HepG2 (cell line): Measurements from ENCODE around the gene HELZ2. TPM values are rescaled to one million over a fixed set of nuclear protein-coding genes. Genes with fewer than 3 reads are reported as not detected.

ENCODE experiments used
- ATAC-seq: fragments of 200-7000 bp; cut with Tn5 transposase; 3 replicates; pipeline ENCODE4 v1.9.1; 2020; ENCODE audit warnings: mild to moderate bottlenecking, moderate library complexity
- Bru-seq: library from RNA; stranded (reverse); fragments of 400-500 nt; gene quantifications from one replicate; lab custom pipeline; 2021; lab: Mats Ljungman, UMichigan
- BruChase-seq, 2 experiments: library from RNA; stranded (reverse); fragments of 400-500 nt; gene quantifications; one replicate each; lab custom pipeline; 2021; lab: Mats Ljungman, UMichigan
- BruUV-seq: library from RNA; stranded (reverse); fragments of 400-500 nt; replicated peaks from 2 replicates; lab custom pipeline; 2021; lab: Mats Ljungman, UMichigan
- CTCF ChIA-PET: fragments of 300-600 bp; formaldehyde crosslinking; extraction: SDS; loops from one replicate; lab custom pipeline; 2021; ENCODE audit warnings: low total read pairs, inconsistent platforms, low intra/inter-chr PET ratio; lab: Yijun Ruan, JAX
- POLR2A ChIA-PET: fragments of 350-600 bp; sonication (Branson Sonifier 250); formaldehyde crosslinking; loops from one replicate; lab custom pipeline; 2020; ENCODE audit warnings: antibody characterized with exemption, inconsistent platforms; lab: Yijun Ruan, JAX
- DNase-seq: peaks from one replicate; pipeline ENCODE4 v3.0.0-alpha.2; 2015; ENCODE audit warnings: low spot score
- FAIRE-seq: peaks from 3 replicates; lab custom pipeline; 2011; peaks lifted over from hg19 to GRCh38; lab: Jason Lieb, UNC
- H2AFZ ChIP-seq: one replicate; pipeline ENCODE4 v1.6.1; 2011; ENCODE audit warnings: low read length, inconsistent platforms
- H3K27ac ChIP-seq: fragments of 300-600 bp; 3 replicates; pipeline ENCODE4 v1.8.0; 2011; ENCODE audit warnings: mixed run types, mild to moderate bottlenecking, mixed read lengths, low read length, inconsistent platforms; ENCODE audit not compliant: insufficient read depth; ENCODE audit errors: extremely low read length
- H3K27me3 ChIP-seq, 2 experiments: fragments of 200-600 bp in 1 of 2; 2 replicates in 1 of 2; 3 replicates in 1 of 2; pipeline versions ENCODE4 v1.6.0 to v1.8.0; 2011; ENCODE audit warnings: low read length in 2 of 2, mild to moderate bottlenecking in 2 of 2, moderate library complexity in 2 of 2, inconsistent platforms in 1 of 2; ENCODE audit not compliant: insufficient read depth in 2 of 2, control insufficient read depth in 1 of 2
- H3K36me3 ChIP-seq, 2 experiments: fragments of 200-600 bp in 1 of 2; replicated peaks in 1 of 2; 2 replicates in 1 of 2; 3 replicates in 1 of 2; pipeline versions ENCODE4 v1.5.1 to v1.8.0; 2011; ENCODE audit warnings: low read length in 2 of 2, inconsistent platforms in 1 of 2; ENCODE audit not compliant: insufficient read depth in 2 of 2, control insufficient read depth in 1 of 2
- H3K4me1 ChIP-seq: 2 replicates; pipeline ENCODE4 v1.5.1; 2012; ENCODE audit warnings: low read length, inconsistent platforms; ENCODE audit not compliant: insufficient read depth
- H3K4me2 ChIP-seq: 2 replicates; pipeline ENCODE4 v1.6.0; 2011; ENCODE audit warnings: low read depth, low read length, inconsistent platforms
- H3K4me3 ChIP-seq, 3 experiments: fragments of 200-600 bp in 1 of 3; sonication (generic), shearing (Covaris generic) in 1 of 3; replicated peaks in 1 of 3; 2 replicates each; pipeline ENCODE4 v1.5.1; 2011 to 2016; ENCODE audit warnings: low read length in 3 of 3, inconsistent platforms in 2 of 3, low read depth in 2 of 3, mild to moderate bottlenecking in 2 of 3, control low read depth in 1 of 3, mixed read lengths in 1 of 3; ENCODE audit not compliant: insufficient read depth in 1 of 3
- H3K79me2 ChIP-seq: one replicate; pipeline ENCODE4 v1.6.1; 2011; ENCODE audit warnings: low read length, inconsistent platforms; ENCODE audit not compliant: insufficient read depth
- H3K9ac ChIP-seq: 2 replicates; pipeline ENCODE4 v1.6.0; 2011; ENCODE audit warnings: mild to moderate bottlenecking, low read depth, low read length, inconsistent platforms; ENCODE audit not compliant: insufficient read depth
- H3K9me3 ChIP-seq: 2 replicates; pipeline ENCODE4 v1.5.1; 2012; ENCODE audit warnings: mild to moderate bottlenecking, low read length
- H4K20me1 ChIP-seq: 2 replicates; pipeline ENCODE4 v1.6.0; 2011; ENCODE audit warnings: inconsistent platforms, mild to moderate bottlenecking, low read length, moderate library complexity; ENCODE audit not compliant: insufficient read depth
- ATF7 ChIP-seq, 2 experiments: fragments of 450-650 bp in 1 of 2; sonication (generic) in 1 of 2; formaldehyde crosslinking in 1 of 2; IDR thresholded peaks; 2 replicates each; pipeline versions ENCODE4 v1.4.0 to v1.6.1; 2016 to 2020; ENCODE audit warnings: antibody characterized with exemption in 1 of 2, mild to moderate bottlenecking in 1 of 2, missing genetic modification reagents in 1 of 2
- BRD4 ChIP-seq: sonication (generic); formaldehyde crosslinking; IDR thresholded peaks from 2 replicates; pipeline ENCODE4 v1.4.0; 2020; ENCODE audit warnings: missing genetic modification reagents
- HINFP ChIP-seq: sonication (generic); formaldehyde crosslinking; IDR thresholded peaks from 2 replicates; pipeline ENCODE4 v1.4.0; 2020; ENCODE audit warnings: low read depth, mild to moderate bottlenecking, missing genetic modification reagents
- HMGA1 ChIP-seq: sonication (generic); formaldehyde crosslinking; conservative IDR thresholded peaks from 2 replicates; pipeline ENCODE4 v1.4.0; 2020; ENCODE audit warnings: missing genetic modification reagents
- JARID2 ChIP-seq: sonication (generic); formaldehyde crosslinking; IDR thresholded peaks from 2 replicates; pipeline ENCODE4 v1.8.1; 2023; ENCODE audit warnings: missing genetic modification reagents, inconsistent platforms; ENCODE audit not compliant: insufficient replicate concordance
- ZNF747 ChIP-seq: sonication (generic); formaldehyde crosslinking; IDR thresholded peaks from 2 replicates; pipeline ENCODE4 v1.8.1; 2023; ENCODE audit warnings: missing genetic modification reagents, mild to moderate bottlenecking, borderline replicate concordance
- ZXDC ChIP-seq: sonication (generic); formaldehyde crosslinking; IDR thresholded peaks from 2 replicates; pipeline ENCODE4 v1.5.0; 2020; ENCODE audit warnings: mild to moderate bottlenecking, missing genetic modification reagents
- WGBS: methylation state at CpG from one replicate; pipeline ENCODE4 v1.1.6; 2017; ENCODE audit warnings: low lambda C conversion rate; 5-methylcytosine and 5-hydroxymethylcytosine counted together
- in situ Hi-C: cut with HindIII; loops from 2 replicates; pipeline ENCODE4 v1.10.0; 2017; ENCODE audit warnings: low pct_unique_long_range_greater_than_20kb; ENCODE audit not compliant: extremely low pct_ligation_motif_present
- intact Hi-C: fragments of 100-400 bp; cut with micrococcal nuclease; formaldehyde crosslinking; loops from one replicate; pipeline ENCODE4 v1.10.0; 2022; ENCODE audit not compliant: unreplicated experiment
- long read RNA-seq, 2 experiments: library from RNA in 1 of 2; library from polyadenylated mRNA in 1 of 2; stranded (forward) in 1 of 2; unstranded in 1 of 2; transcript quantifications; one replicate each; pipeline ENCODE4 v2.0.0, GENCODE V29; 2019 to 2022
- polyA minus RNA-seq, 3 experiments: library from RNA; depleted of rRNA, polyadenylated mRNA; stranded (reverse); fragments of >200 nt; gene quantifications; 2 replicates each; pipeline ENCODE4 v1.2.3, GENCODE V29; 2011; ENCODE audit warnings: low replicate concordance in 1 of 3
- polyA plus RNA-seq, 8 experiments: library from polyadenylated mRNA; depleted of rRNA in 3 of 8; stranded (reverse) in 7 of 8; unstranded in 1 of 8; fragments of >200 nt; fragmentation: Illumina TruSeq in 4 of 8; extraction: Trizol in 4 of 8; gene quantifications; 2 replicates each; pipeline versions ENCODE4 v1.2.1 to v1.2.3, GENCODE V29; 2011 to 2016; ENCODE audit warnings: low read depth in 4 of 8, missing spikeins in 1 of 8, mixed read lengths in 1 of 8; ENCODE audit not compliant: insufficient read depth in 1 of 8
- total RNA-seq, 5 experiments: library from RNA; depleted of rRNA; stranded (reverse); fragments of >200 nt; fragmentation: Illumina TruSeq; extraction: Trizol; gene quantifications; 2 replicates each; pipeline ENCODE4 v1.2.3, GENCODE V29; 2016; ENCODE audit warnings: low read depth in 1 of 5

HELZ2 gene, protein sequence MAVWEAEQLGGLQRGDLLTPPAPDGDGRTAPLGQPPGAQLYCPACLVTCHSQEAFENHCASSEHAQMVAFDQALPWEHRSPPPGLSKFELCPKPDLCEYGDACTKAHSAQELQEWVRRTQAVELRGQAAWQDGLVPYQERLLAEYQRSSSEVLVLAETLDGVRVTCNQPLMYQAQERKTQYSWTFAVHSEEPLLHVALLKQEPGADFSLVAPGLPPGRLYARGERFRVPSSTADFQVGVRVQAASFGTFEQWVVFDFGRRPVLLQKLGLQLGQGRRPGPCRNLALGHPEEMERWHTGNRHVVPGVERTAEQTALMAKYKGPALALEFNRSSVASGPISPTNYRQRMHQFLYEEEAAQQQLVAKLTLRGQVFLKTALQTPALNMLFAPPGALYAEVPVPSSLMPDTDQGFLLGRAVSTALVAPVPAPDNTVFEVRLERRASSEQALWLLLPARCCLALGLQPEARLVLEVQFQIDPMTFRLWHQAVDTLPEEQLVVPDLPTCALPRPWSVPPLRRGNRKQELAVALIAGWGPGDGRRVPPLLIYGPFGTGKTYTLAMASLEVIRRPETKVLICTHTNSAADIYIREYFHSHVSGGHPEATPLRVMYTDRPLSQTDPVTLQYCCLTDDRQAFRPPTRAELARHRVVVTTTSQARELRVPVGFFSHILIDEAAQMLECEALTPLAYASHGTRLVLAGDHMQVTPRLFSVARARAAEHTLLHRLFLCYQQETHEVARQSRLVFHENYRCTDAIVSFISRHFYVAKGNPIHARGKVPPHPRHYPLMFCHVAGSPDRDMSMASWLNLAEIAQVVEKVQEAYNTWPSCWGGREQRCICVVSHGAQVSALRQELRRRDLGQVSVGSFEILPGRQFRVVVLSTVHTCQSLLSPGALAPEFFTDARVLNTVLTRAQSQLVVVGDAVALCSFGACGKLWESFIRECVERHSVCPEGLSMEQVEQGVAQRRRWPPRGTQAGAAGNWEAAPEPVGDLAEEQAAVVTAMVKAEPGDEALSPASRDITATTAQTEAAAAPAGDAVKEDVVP (N-terminal part only)
- total RNA-seq (2016; rRNA removed; fragmentation: Illumina TruSeq; extraction: Trizol) (8.4 and 10.1 TPM in 2 replicates), polyA plus RNA-seq (2011; rRNA removed) (9.6 and 16.1 TPM in 2 replicates), polyA minus RNA-seq (2011; rRNA and poly(A)+ RNA removed; ENCODE audit: low replicate concordance) (33.2 and 74.9 TPM in 2 replicates), Bru-seq, nascent RNA (percentile 47 among the genes with signal in this experiment), BruChase-seq, experiment 1, labeled RNA remaining after a 6-hour chase (percentile 70 among the genes with signal in this experiment), BruChase-seq, experiment 2, labeled RNA remaining after a 2-hour chase (percentile 64 among the genes with signal in this experiment)
- total RNA-seq (2016; cell fraction: cytosol; rRNA removed; fragmentation: Illumina TruSeq; extraction: Trizol; ENCODE audit: low read depth) = 1.7 and 2.1 TPM in 2 replicates
- total RNA-seq (2016; cell fraction: insoluble cytoplasmic fraction; rRNA removed; fragmentation: Illumina TruSeq; extraction: Trizol) = 6.8 and 10.0 TPM in 2 replicates
- 2.8 and 4.3 TPM in 2 replicates for total RNA-seq (2016; cell fraction: membrane; rRNA removed; fragmentation: Illumina TruSeq; extraction: Trizol)
- total RNA-seq (2016; cell fraction: nucleus; rRNA removed; fragmentation: Illumina TruSeq; extraction: Trizol) = 12.8 and 18.4 TPM in 2 replicates
- 4.5 and 6.0 TPM in 2 replicates for polyA plus RNA-seq (2011; cell fraction: cytosol; rRNA removed)
- 39.6 and 48.2 TPM in 2 replicates for polyA plus RNA-seq (2011; cell fraction: nucleus; rRNA removed)
- 12.3 and 14.4 TPM in 2 replicates for polyA plus RNA-seq (2012)
- 0.26 and 0.46 TPM in 2 replicates for polyA plus RNA-seq (2016; cell fraction: cytosol; fragmentation: Illumina TruSeq; extraction: Trizol; ENCODE audit: low read depth)
- polyA plus RNA-seq (2016; cell fraction: insoluble cytoplasmic fraction; fragmentation: Illumina TruSeq; extraction: Trizol; ENCODE audit: low read depth) = 5.2 and 6.9 TPM in 2 replicates
- 0.43 and 0.84 TPM in 2 replicates for polyA plus RNA-seq (2016; cell fraction: membrane; fragmentation: Illumina TruSeq; extraction: Trizol; ENCODE audit: low read depth)
- polyA plus RNA-seq (2016; cell fraction: nucleus; fragmentation: Illumina TruSeq; extraction: Trizol; ENCODE audit: insufficient read depth, low read depth) = 17.4 and 18.8 TPM in 2 replicates
- polyA minus RNA-seq (2011; cell fraction: cytosol; rRNA and poly(A)+ RNA removed) = 41.7 and 42.0 TPM in 2 replicates
- polyA minus RNA-seq (2011; cell fraction: nucleus; rRNA and poly(A)+ RNA removed) = 35.3 and 47.0 TPM in 2 replicates
- long read RNA-seq, experiment 1, partial matches to known transcripts = 1 of 3 reads
- long read RNA-seq, experiment 1, other reads (novel, unspliced or antisense) = 2 of 3 reads
- long read RNA-seq, experiment 2, full-length matches to known transcripts = 2 of 43 reads
- long read RNA-seq, experiment 2, partial matches to known transcripts = 29 of 43 reads
- long read RNA-seq, experiment 2, other reads (novel, unspliced or antisense) = 12 of 43 reads

DNA sequence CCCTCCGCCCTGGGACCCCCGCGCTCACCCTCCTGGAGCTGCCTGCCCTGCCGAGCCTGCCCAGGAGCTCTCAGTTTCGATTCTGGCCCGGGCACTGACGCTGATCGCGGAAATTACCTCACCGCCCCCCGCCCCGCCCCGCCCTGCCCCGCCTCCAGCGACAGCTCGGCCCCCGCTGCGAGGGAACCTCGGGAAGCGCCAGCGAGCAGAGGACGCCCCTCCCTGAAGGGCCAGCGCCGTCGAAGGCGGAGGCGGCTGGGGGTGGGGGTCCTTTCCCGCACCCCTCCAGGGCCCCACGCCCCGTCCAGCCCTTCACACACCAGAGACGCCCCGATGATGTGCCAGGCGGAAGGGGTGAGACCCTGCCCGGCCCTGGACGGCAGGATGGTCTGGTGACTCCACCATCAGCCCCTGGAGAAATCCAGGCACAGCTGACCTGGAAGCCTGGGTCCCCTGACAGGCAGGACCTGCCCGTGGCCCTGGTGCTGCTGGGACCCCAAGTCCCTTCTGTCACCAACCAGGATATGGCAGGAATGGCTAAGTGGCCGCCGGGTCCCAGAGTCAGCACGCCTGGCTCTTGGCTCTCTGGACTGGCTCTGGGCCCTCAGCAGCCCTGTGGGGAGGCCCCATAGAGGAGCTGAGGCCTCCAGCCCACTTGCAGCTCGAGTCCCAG, at the start of gene HELZ2:
TSS of gene HELZ2 (minus strand) at position 84 of the 673 bp plus-strand sequence. CDS start 1,854 bp downstream, outside the sequence.
- CTCF ChIA-PET = interaction anchor here (2.8 kb wide), 1 partner anchor 36 kb away, joined by 22 read pairs; the partner anchor contains the start of gene PTK6
- TF ChIP-seq ZNF747 (CRISPR knock-in tag) = no peak; the same call in 1 of the 2 replicates
- TF ChIP-seq ATF7 (IDR thresholded peaks at IDR 0.05) = no peak
- no peak for TF ChIP-seq ATF7 (CRISPR knock-in tag; IDR thresholded peaks at IDR 0.05)
- 0 out of 2 replicates have a peak, but pooled peaks have one; percentile 34 for TF ChIP-seq BRD4
- TF ChIP-seq ZXDC (CRISPR knock-in tag) = no peak
- no peak for TF ChIP-seq HMGA1
- TF ChIP-seq HINFP (CRISPR knock-in tag) = no peak
- TF ChIP-seq JARID2 (CRISPR knock-in tag) = peak; percentile 54

More for the DNA sequence above, at the start of gene HELZ2:
- H3K4me2 ChIP-seq = peak within 1 kb of the TSS; percentile 100
- FAIRE-seq = no peak
- peak; percentile 53 for DNase-seq
- H2AFZ ChIP-seq = peak within 1 kb of the TSS; percentile 48
- in situ Hi-C loops = no loop called here
- peak within 1 kb of the TSS; percentile 23 for H3K27ac ChIP-seq
- intact Hi-C loops = no loop called here
- peaks cover 6 to 22% of the 10 kb centered on the region in 2 experiments; a peak in 3 of 5 replicates for H3K27me3 ChIP-seq
- POLR2A ChIA-PET = interaction anchor here (0.8 to 2.6 kb wide), 23 partner anchors 8 to 480 kb away, joined by 3 to 26 read pairs (median 4); partner anchors contain the start of genes GMEB2, PPDPF, PTK6 and RTEL1
- peak; percentile 75 for ATAC-seq
- no peaks in the 10 kb centered on the region for H3K36me3 ChIP-seq
- H4K20me1 ChIP-seq = peaks cover 2% of the 10 kb centered on the region; the same call in 1 of the 2 replicates
- H3K9ac ChIP-seq = peak within 1 kb of the TSS; percentile 86
- peaks cover 61% of the 10 kb centered on the region for H3K4me1 ChIP-seq
- peak within 1 kb of the TSS; percentile 88 to 98 (median 94) for H3K4me3 ChIP-seq
- BruUV-seq = no TSS peak
- WGBS = 5% methylated on average over 22 of the region's 40 CpGs
- H3K79me2 ChIP-seq = no peaks in the 10 kb centered on the region
- H3K9me3 ChIP-seq = no peaks in the 10 kb centered on the region
